ENCODE data around the gene FNIP2.

DNA sequence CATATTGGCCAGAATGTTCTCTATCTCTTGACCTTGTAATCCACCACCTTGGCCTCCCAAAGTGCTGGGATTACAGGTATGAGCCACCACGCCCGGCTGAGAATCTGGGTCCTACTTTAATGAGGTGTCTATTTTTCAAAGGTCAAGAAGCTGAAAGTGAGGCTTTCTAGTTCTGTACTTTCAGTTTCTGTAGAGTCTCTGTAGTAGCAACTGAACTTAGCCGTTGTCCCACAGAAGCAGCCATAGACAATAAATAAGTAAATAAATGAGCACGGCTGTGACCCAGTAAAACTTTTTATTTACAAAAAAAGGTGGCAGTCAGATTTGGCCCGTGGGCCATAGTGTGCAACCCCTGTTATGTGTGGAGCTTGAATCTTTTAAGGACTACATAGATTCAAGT lies 92.0 kb downstream of the FNIP2 start:
- no peak for TF ChIP-seq NFIC (IDR thresholded peaks at IDR 0.05)
- TF ChIP-seq EP300 (IDR thresholded peaks at IDR 0.05; ENCODE audit: borderline replicate concordance): no peak
- TF ChIP-seq RAD21 (IDR thresholded peaks at IDR 0.05; ENCODE audit: low read depth): no peak
- no peak for TF ChIP-seq TCF12 (IDR thresholded peaks at IDR 0.05; ENCODE audit: low read depth)
